Erythroblast (primary cell): Measurements from ENCODE around the gene SERPING1.
A peak's percentile ranks its signal among the peaks of the same experiment; 100 is the strongest.

ENCODE experiments used
- GATA1 ChIP-seq: IDR thresholded peaks from 2 replicates; pipeline ENCODE4 v1.6.1; 2011; ENCODE audit warnings: low read depth, mild to moderate bottlenecking, control low read depth, low read length, moderate library complexity
- POLR2A ChIP-seq: IDR thresholded peaks from 2 replicates; pipeline ENCODE4 v1.6.1; 2011; ENCODE audit warnings: mild to moderate bottlenecking, low read length

DNA sequence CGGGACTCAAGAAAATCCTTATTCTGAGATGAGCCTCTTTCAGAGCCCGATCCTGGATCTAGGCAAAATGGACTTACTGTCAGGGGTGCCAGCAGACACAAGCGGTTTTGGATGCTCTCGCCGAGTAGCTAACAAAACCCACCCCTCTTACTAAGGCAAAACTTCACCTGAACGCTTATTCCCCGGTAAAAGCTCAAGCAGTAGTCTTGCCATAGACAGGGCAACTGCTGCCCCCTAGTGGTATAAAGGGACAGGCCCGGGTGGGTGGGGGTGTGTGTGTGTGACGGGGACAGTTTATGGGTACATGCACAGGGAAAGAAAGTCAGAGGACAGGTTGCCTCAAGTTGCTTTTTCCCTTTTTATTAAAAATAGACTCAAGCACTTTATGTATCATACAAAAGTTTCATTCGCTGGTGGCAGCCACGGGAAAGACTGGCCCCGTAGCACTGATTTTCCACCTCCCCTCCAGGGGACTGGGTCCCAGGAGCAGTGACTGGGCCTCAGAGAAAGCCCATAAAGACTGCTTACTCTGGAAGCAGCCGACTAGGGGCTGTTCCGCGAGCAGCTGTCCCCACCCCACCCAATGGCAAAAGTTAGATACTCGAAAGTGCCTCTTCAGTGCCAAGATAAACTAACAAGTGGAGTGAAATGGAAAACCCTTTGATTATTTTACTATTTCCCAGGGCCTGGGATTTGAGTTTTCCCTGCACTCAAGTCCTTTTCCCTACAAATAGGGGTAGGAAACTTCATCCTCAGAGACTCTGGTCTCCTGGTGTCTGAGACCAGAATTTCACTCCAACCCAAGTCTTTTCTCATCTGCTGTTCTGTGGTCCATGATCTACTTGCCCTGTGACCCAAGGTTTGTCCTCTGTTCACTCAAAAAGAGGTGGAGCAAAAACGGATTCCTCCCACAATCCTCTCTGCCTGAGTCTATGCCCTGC is 47.5 kb downstream of the SERPING1 start:
- TF ChIP-seq POLR2A (peak; percentile 1), GATA1 (no peak)
